DMS53 treated with DMSO at 0.1 percent for 48 hours (cell line): ENCODE data around the gene CEACAM7.
"Not testable (repeated sequence)": the region's sequence is repeated elsewhere in the genome, so short reads cannot be mapped to it uniquely, and the experiment has no call there.

Experiments
- DNase-seq: peaks from one replicate; lab custom pipeline; 2025; ENCODE audit not compliant: unreplicated experiment; lab: John Stamatoyannopoulos, UW

The CEACAM7 gene

DNA sequence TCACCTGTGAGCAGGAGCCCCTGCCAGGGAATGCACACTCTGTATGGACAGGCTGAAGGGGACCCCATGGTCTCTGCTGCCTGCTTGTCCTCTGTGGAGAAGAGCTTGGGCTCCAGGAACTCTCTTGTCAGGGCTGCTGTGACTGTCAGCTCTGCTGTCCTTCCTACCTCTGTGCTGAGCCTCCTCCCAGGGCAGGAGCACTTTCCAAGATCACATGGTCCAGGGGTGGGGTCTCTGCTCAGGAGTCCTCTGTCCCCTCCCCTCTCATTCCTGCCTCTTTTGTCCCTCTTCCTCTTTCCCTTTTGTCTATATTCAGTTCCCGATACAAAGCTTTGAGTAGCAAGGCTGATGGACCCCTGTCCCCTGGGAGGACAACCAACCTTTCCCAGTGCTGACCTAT is at the start of gene CEACAM7:
Gene CEACAM7 (minus strand): TSS at position 173 of the 400 bp plus-strand sequence. CDS start 105 bp downstream, at position 68.
- DNase-seq: no peak

DNA sequence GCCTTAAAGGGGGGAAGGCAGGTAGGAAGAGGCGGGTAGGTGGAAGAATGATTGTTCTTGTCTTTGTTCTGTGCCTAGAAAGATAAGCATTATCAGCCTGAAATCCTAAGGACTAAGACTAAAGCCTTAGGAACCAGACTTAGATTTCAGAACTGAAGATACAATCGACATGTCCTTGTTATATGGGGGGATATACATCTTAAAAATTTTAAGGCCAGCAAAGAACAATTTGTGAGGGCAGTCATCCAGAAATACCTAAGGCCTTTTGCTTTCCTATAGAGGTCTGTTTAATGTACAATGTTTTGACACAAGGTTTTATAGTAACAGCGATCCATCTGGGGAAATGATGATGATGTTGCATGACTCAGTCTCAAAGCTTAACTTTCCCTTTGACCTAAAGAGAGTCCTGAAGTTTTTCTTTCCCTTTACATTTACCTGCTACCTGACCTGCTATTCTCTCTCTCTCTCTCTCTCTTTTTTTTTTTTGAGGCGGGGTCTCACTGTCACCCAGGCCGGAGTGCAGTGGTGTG is 47.1 kb upstream of the CEACAM7 start:
- DNase-seq: peak; percentile 77

DNA sequence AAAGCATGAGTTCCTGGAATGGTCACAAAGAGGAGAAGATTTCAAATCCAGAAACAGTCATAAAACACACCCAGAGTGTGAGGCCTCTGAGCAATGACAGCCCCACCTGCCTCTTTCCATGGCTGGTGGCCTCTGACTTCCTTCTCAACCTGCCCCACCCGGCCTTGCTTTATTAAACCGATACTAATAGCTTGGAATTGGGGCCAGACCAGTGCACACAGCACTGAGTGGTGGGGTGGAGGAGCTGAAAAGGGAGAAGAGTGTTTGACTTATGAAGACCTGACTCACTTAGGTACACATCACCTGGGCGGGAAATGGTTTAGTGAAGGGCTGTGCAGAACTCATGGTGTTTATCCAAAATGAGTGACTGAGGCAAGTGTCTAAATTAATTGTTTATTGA is 46.5 kb upstream of the CEACAM7 start:
- peak; percentile 88 for DNase-seq

DNA sequence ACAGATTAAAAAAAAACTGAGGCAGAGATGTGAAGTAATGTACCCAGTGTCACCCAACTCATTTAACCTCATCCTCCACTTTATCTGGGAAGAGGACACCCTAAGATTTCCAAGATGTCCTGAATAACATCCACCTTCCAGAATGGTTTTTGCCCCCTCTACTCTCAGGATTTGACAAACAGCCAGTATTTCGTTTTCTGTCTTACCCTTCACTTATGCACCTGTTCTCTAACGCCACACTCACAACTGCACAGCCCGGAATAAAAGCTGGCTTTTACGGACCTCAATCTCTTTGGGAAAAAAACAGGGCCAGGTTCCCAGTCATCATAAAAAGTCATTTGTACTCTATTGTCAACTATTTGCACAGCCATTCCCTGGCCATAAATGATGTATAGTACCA is 46.1 kb upstream of the CEACAM7 start:
- DNase-seq: no peak

DNA sequence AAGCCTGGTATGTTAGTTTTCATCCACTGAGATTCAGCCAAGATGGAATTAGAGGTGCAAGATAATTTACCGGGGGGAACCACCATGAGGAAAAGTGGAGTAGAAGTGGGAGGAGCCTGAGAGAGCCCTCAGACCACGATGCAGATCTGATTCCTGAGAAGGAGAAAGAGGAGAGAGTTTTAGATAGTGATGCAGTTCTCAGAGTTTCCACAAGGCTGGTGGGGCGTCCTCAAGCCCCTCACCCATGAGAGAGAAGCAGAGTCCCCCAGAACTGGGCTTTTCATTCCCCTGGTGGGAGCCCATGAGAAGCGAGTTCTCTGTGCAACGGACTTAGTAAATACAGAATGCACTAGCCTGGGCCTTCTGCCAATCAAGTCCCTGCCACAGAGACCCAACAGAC is 38.4 kb upstream of the CEACAM7 start:
- no peak for DNase-seq

DNA sequence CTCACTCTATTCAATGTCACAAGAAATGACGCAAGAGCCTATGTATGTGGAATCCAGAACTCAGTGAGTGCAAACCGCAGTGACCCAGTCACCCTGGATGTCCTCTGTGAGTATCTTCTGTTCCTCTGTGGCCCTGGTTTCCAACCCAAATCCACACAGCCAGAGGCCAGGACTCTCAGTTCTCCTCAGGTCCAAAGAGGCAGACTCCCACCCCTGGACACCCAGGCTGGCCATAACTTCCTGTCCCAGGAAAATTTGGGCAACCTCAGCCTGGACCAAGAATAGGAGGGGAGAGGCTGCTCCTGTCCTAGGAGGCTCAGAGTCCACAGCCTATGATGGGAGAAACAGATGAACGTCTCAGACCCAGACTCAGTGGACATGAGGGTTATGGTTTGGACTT is 32.0 kb upstream of the CEACAM7 start:
- DNase-seq: no peak

DNA sequence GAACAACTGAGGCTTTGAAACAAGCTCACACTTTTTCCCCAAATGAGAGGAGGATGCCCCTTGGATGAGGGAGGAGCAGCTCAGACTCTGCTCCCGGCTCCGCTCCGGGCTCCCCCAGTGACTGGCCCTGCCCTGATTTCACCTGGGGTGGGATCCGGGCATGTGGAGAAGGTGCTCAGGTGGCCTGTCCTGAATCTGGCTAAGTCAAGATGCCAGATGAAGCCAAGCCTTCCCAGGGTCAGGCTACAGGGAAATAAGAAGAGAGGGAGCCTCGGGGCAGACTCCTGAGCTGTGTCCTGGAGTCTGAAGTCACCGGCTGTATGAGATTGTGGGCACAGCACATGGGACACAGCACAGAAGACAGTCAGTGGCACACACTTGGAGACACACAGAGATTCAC is 30.7 kb upstream of the CEACAM7 start:
- DNase-seq: no peak

DNA sequence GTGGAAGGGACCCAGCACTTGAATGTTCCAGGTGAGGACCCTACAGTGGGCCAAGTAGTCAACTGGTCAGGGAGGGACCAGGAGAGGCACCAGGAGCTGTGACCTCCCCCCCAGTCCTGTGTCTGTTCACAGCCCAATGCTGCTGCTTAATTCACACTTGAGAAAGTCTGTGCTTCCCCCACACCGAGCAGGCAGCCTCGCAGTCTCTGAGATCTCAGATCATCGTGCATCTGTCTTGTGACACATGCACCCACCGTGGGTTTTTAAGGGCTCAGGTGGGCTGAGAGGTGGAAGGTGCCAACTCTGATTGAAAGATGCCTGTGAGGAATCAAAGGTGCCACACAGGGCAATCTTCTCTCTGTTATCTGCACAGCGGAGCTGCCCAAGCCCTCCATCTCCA is 26.5 kb upstream of the CEACAM7 start:
- DNase-seq: no peak

DNA sequence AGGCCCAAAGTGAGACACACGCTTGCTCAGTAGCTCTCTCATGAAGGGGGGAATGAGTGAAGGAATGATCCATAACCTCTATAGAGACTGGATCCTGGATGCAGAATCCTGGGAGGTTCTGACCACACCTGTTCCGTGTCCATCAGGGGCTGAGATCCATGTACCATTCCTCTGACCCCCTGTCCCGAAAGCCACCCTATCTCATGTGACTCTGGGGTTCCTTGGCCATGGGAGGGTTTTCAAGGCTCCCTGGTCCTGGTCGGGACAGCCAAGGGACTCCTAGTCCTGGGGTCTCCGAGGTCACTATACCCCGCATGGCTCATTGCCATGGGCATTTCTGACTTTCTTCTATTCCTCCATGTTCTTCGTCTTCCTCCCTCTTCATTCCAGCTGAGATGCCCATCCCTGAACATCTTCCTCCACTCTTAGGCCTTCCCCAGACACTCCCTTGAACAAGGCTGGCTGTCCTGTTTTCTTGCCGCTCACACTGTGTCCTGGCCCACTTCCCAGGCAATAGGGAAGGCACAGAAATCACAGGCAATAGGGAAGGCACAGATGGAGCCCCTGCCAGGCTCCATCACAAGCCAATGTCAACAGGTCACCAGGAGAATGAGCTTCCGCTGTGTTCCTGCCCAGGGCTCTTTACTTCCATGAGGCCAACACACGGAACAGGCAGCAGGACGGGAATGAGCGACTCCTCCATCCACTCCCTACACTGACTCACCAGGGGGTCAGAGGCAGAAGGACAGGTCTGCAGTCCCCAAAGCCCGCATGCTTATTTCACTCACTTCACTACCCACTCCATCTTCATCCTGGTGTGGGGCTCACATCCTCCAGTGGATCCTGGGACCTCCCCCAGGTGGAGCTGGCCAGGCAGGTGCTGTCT is 23.5 kb upstream of the CEACAM7 start:
- DNase-seq: no peak

DNA sequence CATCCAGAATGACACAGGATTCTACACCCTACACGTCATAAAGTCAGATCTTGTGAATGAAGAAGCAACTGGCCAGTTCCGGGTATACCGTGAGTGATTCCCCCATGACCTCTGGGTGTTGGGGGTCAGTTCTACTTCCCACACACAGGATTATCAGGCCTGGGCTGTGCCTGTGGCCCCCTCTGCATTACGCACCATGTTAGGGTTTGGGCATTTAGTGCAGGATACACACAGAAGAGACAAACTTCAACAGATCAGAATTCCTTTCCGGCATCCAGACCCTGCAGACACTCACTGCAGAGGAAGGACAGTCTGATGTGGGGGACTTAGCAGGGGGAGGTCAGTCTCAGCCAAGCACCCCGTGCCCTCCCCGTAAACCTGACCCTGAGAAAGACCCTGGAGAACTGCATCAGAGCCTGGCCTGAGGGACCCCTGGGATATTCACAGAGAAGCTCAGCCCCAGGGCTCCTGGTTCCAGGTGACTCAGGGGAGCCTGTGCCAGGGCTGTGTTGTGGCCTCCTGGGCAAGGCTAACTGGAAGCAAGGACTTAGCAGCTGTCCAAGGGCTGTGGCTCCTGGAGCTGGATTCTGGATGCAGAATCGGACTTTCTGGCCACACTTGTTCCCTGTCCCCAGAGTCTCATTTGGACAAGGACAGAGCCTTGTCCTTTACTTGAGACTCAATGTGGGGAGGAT is 22.0 kb upstream of the CEACAM7 start:
- DNase-seq: no peak

DNA sequence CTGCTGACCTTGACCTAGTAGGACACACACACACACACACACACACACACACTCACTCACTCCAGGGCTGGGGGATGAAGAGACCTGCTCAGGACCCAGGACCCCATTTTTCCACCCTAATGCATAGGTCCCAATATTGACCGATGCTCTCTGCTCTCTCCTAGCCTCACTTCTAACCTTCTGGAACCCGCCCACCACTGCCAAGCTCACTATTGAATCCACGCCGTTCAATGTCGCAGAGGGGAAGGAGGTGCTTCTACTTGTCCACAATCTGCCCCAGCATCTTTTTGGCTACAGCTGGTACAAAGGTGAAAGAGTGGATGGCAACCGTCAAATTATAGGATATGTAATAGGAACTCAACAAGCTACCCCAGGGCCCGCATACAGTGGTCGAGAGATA is 21.4 kb upstream of the CEACAM7 start:
- DNase-seq: not testable (repeated sequence)

DNA sequence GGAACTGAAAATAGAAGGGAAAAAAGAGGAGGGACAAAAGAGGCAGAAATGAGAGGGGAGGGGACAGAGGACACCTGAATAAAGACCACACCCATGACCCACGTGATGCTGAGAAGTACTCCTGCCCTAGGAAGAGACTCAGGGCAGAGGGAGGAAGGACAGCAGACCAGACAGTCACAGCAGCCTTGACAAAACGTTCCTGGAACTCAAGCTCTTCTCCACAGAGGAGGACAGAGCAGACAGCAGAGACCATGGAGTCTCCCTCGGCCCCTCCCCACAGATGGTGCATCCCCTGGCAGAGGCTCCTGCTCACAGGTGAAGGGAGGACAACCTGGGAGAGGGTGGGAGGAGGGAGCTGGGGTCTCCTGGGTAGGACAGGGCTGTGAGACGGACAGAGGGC is 20.4 kb upstream of the CEACAM7 start, which contains the start of gene CEACAM5:
Gene CEACAM5 (plus strand): TSS at position 146 of the 400 bp plus-strand sequence. CDS start 106 bp downstream, at position 252.
- no peak for DNase-seq

DNA sequence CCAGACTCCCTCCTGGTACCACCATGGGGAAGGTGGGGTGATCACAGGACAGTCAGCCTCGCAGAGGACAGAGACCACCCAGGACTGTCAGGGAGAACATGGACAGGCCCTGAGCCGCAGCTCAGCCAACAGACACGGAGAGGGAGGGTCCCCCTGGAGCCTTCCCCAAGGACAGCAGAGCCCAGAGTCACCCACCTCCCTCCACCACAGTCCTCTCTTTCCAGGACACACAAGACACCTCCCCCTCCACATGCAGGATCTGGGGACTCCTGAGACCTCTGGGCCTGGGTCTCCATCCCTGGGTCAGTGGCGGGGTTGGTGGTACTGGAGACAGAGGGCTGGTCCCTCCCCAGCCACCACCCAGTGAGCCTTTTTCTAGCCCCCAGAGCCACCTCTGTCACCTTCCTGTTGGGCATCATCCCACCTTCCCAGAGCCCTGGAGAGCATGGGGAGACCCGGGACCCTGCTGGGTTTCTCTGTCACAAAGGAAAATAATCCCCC is 19.9 kb upstream of the CEACAM7 start:
- DNase-seq: no peak

DNA sequence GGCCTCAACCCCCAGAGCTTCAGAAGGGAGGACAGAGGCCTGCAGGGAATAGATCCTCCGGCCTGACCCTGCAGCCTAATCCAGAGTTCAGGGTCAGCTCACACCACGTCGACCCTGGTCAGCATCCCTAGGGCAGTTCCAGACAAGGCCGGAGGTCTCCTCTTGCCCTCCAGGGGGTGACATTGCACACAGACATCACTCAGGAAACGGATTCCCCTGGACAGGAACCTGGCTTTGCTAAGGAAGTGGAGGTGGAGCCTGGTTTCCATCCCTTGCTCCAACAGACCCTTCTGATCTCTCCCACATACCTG is 19.4 kb upstream of the CEACAM7 start:
- DNase-seq: peak; percentile 24

DNA sequence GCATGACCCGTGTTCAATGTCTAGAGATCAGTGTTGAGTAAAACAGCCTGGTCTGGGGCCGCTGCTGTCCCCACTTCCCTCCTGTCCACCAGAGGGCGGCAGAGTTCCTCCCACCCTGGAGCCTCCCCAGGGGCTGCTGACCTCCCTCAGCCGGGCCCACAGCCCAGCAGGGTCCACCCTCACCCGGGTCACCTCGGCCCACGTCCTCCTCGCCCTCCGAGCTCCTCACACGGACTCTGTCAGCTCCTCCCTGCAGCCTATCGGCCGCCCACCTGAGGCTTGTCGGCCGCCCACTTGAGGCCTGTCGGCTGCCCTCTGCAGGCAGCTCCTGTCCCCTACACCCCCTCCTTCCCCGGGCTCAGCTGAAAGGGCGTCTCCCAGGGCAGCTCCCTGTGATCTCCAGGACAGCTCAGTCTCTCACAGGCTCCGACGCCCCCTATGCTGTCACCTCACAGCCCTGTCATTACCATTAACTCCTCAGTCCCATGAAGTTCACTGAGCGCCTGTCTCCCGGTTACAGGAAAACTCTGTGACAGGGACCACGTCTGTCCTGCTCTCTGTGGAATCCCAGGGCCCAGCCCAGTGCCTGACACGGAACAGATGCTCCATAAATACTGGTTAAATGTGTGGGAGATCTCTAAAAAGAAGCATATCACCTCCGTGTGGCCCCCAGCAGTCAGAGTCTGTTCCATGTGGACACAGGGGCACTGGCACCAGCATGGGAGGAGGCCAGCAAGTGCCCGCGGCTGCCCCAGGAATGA is 18.9 kb upstream of the CEACAM7 start:
- peak; percentile 77 for DNase-seq

DNA sequence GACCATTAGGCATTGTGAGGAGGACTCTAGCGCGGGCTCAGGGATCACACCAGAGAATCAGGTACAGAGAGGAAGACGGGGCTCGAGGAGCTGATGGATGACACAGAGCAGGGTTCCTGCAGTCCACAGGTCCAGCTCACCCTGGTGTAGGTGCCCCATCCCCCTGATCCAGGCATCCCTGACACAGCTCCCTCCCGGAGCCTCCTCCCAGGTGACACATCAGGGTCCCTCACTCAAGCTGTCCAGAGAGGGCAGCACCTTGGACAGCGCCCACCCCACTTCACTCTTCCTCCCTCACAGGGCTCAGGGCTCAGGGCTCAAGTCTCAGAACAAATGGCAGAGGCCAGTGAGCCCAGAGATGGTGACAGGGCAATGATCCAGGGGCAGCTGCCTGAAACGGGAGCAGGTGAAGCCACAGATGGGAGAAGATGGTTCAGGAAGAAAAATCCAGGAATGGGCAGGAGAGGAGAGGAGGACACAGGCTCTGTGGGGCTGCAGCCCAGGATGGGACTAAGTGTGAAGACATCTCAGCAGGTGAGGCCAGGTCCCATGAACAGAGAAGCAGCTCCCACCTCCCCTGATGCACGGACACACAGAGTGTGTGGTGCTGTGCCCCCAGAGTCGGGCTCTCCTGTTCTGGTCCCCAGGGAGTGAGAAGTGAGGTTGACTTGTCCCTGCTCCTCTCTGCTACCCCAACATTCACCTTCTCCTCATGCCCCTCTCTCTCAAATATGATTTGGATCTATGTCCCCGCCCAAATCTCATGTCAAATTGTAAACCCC is 17.5 kb upstream of the CEACAM7 start:
- DNase-seq: no peak

DNA sequence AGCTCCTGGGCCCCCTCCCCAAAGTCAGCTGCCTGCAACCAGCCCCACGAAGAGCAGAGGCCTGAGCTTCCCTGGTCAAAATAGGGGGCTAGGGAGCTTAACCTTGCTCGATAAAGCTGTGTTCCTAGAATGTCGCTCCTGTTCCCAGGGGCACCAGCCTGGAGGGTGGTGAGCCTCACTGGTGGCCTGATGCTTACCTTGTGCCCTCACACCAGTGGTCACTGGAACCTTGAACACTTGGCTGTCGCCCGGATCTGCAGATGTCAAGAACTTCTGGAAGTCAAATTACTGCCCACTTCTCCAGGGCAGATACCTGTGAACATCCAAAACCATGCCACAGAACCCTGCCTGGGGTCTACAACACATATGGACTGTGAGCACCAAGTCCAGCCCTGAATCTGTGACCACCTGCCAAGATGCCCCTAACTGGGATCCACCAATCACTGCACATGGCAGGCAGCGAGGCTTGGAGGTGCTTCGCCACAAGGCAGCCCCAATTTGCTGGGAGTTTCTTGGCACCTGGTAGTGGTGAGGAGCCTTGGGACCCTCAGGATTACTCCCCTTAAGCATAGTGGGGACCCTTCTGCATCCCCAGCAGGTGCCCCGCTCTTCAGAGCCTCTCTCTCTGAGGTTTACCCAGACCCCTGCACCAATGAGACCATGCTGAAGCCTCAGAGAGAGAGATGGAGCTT is 15.7 kb upstream of the CEACAM7 start:
- no peak for DNase-seq

DNA sequence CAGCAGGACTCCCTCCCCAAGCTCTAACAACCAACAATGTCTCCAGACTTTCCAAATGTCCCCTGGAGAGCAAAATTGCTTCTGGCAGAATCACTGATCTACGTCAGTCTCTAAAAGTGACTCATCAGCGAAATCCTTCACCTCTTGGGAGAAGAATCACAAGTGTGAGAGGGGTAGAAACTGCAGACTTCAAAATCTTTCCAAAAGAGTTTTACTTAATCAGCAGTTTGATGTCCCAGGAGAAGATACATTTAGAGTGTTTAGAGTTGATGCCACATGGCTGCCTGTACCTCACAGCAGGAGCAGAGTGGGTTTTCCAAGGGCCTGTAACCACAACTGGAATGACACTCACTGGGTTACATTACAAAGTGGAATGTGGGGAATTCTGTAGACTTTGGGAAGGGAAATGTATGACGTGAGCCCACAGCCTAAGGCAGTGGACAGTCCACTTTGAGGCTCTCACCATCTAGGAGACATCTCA is 14.1 kb upstream of the CEACAM7 start:
- DNase-seq: no peak

DNA sequence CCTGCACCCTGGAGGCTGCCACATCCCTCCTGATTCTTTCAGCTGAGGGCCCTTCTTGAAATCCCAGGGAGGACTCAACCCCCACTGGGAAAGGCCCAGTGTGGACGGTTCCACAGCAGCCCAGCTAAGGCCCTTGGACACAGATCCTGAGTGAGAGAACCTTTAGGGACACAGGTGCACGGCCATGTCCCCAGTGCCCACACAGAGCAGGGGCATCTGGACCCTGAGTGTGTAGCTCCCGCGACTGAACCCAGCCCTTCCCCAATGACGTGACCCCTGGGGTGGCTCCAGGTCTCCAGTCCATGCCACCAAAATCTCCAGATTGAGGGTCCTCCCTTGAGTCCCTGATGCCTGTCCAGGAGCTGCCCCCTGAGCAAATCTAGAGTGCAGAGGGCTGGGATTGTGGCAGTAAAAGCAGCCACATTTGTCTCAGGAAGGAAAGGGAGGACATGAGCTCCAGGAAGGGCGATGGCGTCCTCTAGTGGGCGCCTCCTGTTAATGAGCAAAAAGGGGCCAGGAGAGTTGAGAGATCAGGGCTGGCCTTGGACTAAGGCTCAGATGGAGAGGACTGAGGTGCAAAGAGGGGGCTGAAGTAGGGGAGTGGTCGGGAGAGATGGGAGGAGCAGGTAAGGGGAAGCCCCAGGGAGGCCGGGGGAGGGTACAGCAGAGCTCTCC is 13.5 kb upstream of the CEACAM7 start:
- DNase-seq: peak; percentile 17
